Gastrocnemius medialis (tissue), 4 donors: ENCODE results near the gene ADCY2.

Experiments
- CTCF ChIP-seq, 5 experiments: fragments of 450-650 bp in 3 of 5; fragments of 200-600 bp in 2 of 5; sonication (generic) in 2 of 5; IDR thresholded peaks in 4 of 5; conservative IDR thresholded peaks in 1 of 5; 1 replicate in 4 of 5; 2 replicates in 1 of 5; pipeline ENCODE4 v1.5.1; 2016 to 2019; ENCODE audit warnings: antibody characterized with exemption in 5 of 5, mild to moderate bottlenecking in 3 of 5, moderate library complexity in 3 of 5
- POLR2A ChIP-seq, 2 donors: fragments of 450-650 bp; IDR thresholded peaks; one replicate each; pipeline ENCODE4 v1.6.1; 2017; ENCODE audit warnings: antibody characterized with exemption in 2 of 2, mild to moderate bottlenecking in 2 of 2, moderate library complexity in 2 of 2

- no peak for TF ChIP-seq CTCF (IDR thresholded peaks at IDR 0.05 in 4 of 5, conservative IDR thresholded peaks at IDR 0.05 in 1 of 5)
- no peak for TF ChIP-seq POLR2A (IDR thresholded peaks at IDR 0.05)
Measured at GRCh38 chr5:7849681-7850394, 453.9 kb downstream of the ADCY2 start.
